ENCODE results near the gene PAQR6. TPM values are rescaled to one million over a fixed set of nuclear protein-coding genes. Genes with fewer than 3 reads are reported as not detected.

Gene PAQR6
- total and polyA plus RNA-seq, 2 of the 8 experiments (the other 6 are each of a cell fraction or from before 2014, with no cell fraction given), result 7.1 to 11.3 TPM

GRCh38 chr1:156284112-156284511 lies 36.3 kb upstream of the PAQR6 start, which contains the start of gene TMEM79:
Gene TMEM79, plus strand, starts transcription at chr1:156284325. Its CDS starts 902 bp downstream, at chr1:156285227.
- Histone ChIP-seq H2BK120ac (replicated peaks; ENCODE audit: low read depth, low read length) (no peak within 1 kb of the TSS), H3K27me3 (replicated peaks in 1 of 4; ENCODE audit: control insufficient read depth in 3 of 4, extremely low read depth in 1 of 4, insufficient read depth in 3 of 4, low read length in 3 of 4) (no peaks in the 10 kb centered on the region), H2BK12ac (ENCODE audit: low read depth, low read length) (no peak within 1 kb of the TSS), H3K36me3 (ENCODE audit: control insufficient read depth in 2 of 4, insufficient read depth in 4 of 4, low read length in 3 of 4) (peaks cover 0 to 10% (median 1%) of the 10 kb centered on the region in 4 experiments; a peak in 3 of 8 replicates), H3K23ac (ENCODE audit: insufficient read length) (no peak within 1 kb of the TSS), H4K20me1 (replicated peaks in 1 of 2; ENCODE audit: control insufficient read depth in 1 of 2, insufficient read depth in 2 of 2, low read length in 2 of 2) (peaks cover 0 to 11% of the 10 kb centered on the region in 2 experiments), H3K4me2 (ENCODE audit: insufficient read depth in 1 of 2, low read depth in 2 of 2, low read length in 2 of 2) (peak within 1 kb of the TSS; percentile 78 to 92), H2AFZ (ENCODE audit: low read length) (peak within 1 kb of the TSS; percentile 45), H3K18ac (ENCODE audit: extremely low read depth, low read length) (no peak within 1 kb of the TSS), H3K79me1 (ENCODE audit: low read depth, low read length) (peaks cover 10% of the 10 kb centered on the region), H3K9me3 (ENCODE audit: insufficient read depth in 2 of 2, low read depth in 1 of 2, low read length in 1 of 2) (no peaks in the 10 kb centered on the region), H4K8ac (ENCODE audit: extremely low read depth, insufficient read depth, low read length) (peak within 1 kb of the TSS; percentile 7; the same call in 1 of the 2 replicates), H2AK5ac (ENCODE audit: low read depth, low read length) (no peak within 1 kb of the TSS; the same call in 1 of the 2 replicates), H4K5ac (ENCODE audit: insufficient read length, low read depth, low read length) (no peak within 1 kb of the TSS), H3K4ac (replicated peaks; ENCODE audit: insufficient read length, low read depth, low read length) (no peak within 1 kb of the TSS), H3K9ac (replicated peaks in 1 of 4; ENCODE audit: extremely low read depth in 1 of 4, low read depth in 3 of 4, low read length in 3 of 4) (peak within 1 kb of the TSS; percentile 88 to 97 (median 96)), H3K4me3 (ENCODE audit: extremely low read depth in 1 of 4, insufficient read depth in 2 of 4, low read depth in 3 of 4, low read length in 4 of 4) (peak within 1 kb of the TSS; percentile 74 to 93 (median 85); a peak in 7 of 8 replicates), H3K27ac (ENCODE audit: low read depth, low read length) (peak within 1 kb of the TSS; percentile 78), H3K23me2 (ENCODE audit: low read depth, low read length) (peaks cover 13% of the 10 kb centered on the region), H2BK5ac (ENCODE audit: low read depth, low read length) (peak within 1 kb of the TSS; percentile 12; the same call in 1 of the 2 replicates), H3K56ac (replicated peaks; ENCODE audit: insufficient read length, low read depth, low read length) (no peak within 1 kb of the TSS), H3K14ac (ENCODE audit: insufficient read length) (no peak within 1 kb of the TSS), H2BK20ac (ENCODE audit: low read length) (no peak within 1 kb of the TSS), H3K79me2 (ENCODE audit: control insufficient read depth in 1 of 2, insufficient read depth in 2 of 2, low read length in 2 of 2) (peaks cover 23 to 31% of the 10 kb centered on the region in 2 experiments), H4K91ac (replicated peaks; ENCODE audit: insufficient read length, low read length) (peak within 1 kb of the TSS; percentile 20), H3K4me1 (replicated peaks in 1 of 4; ENCODE audit: control insufficient read depth in 3 of 4, insufficient read depth in 4 of 4, low read length in 3 of 4) (peaks cover 0 to 10% (median 3%) of the 10 kb centered on the region in 4 experiments; a peak in 2 of 7 replicates), H2BK15ac (ENCODE audit: low read length) (no peak within 1 kb of the TSS; the same call in 1 of the 2 replicates)
- TF ChIP-seq TEAD4 (IDR thresholded peaks at IDR 0.05; ENCODE audit: low read depth, low read length) (no peak), E2F6 (IDR thresholded peaks at IDR 0.05) (no peak), FOSL1 (IDR thresholded peaks at IDR 0.05; ENCODE audit: insufficient read depth, low read depth, low read length) (no peak)
- ChIA-PET CTCF (ENCODE audit: partially characterized antibody) (interaction anchor here (1.0 to 1.5 kb wide), 3 partner anchors 38 to 344 kb away, joined by 3 to 5 read pairs (median 3); no protein-coding TSS in a partner anchor), POLR2A (ENCODE audit: partially characterized antibody) (interaction anchor here (0.9 to 17.4 kb wide), 10 partner anchors 17 to 1077 kb away, joined by 3 to 221 read pairs (median 4); partner anchors contain the start of genes BGLAP, CCT3, GLMP and PAQR6)
- DNase-seq (ENCODE audit: low read depth in 1 of 2, low spot score in 2 of 2) (no peak), FAIRE-seq (no peak)
- WGBS, 2 experiments (ENCODE audit: extremely low coverage in 1 of 2, insufficient coverage in 1 of 2, insufficient read length in 1 of 2, insufficient replicate concordance in 2 of 2, low coverage in 1 of 2, low lambda C conversion rate in 2 of 2, missing lambda C conversion rate in 1 of 2), result 94% methylated on average over 7 of the region's 7 CpGs; no CpG with 5 or more reads in 1 of the 2 experiments
